NCI-H524 (cell line): ENCODE measurements around the gene TRMT112.

Experiments used
- DNase-seq, 2 experiments: peaks; one replicate each; lab custom pipeline; 2025; lab: John Stamatoyannopoulos, UW

TRMT112 gene

GRCh38 chr11:64351136-64351631, 33.8 kb upstream of the TRMT112 start:
- no peak for DNase-seq

- no peak for DNase-seq
Observed at GRCh38 chr11:64349404-64349803, 32.0 kb upstream of the TRMT112 start.

GRCh38 chr11:64349025-64349387, 31.6 kb upstream of the TRMT112 start:
- DNase-seq = no peak

- peak; percentile 77 to 80 for DNase-seq
Observed at GRCh38 chr11:64348383-64349024, 31.1 kb upstream of the TRMT112 start.

- DNase-seq = no peak
Observed at GRCh38 chr11:64347193-64347867, 30.0 kb upstream of the TRMT112 start.

- no peak for DNase-seq
Observed at GRCh38 chr11:64344787-64345186, 27.4 kb upstream of the TRMT112 start.

- no peak for DNase-seq
Observed at GRCh38 chr11:64343767-64344559, 26.6 kb upstream of the TRMT112 start.

- DNase-seq = no peak
Observed at GRCh38 chr11:64342869-64343745, 25.7 kb upstream of the TRMT112 start.

GRCh38 chr11:64341851-64342791, 24.8 kb upstream of the TRMT112 start:
- peak; percentile 84 to 92 for DNase-seq

- no peak for DNase-seq
Observed at GRCh38 chr11:64341429-64341828, 24.1 kb upstream of the TRMT112 start.

GRCh38 chr11:64340671-64341335, 23.4 kb upstream of the TRMT112 start:
- no peak for DNase-seq

GRCh38 chr11:64339754-64340408, 22.5 kb upstream of the TRMT112 start, which contains the start of gene CCDC88B:
Gene CCDC88B (plus strand): TSS chr11:64340204. CDS start chr11:64340267, 63 bp downstream.
- no peak for DNase-seq

GRCh38 chr11:64339286-64339685, 21.9 kb upstream of the TRMT112 start:
- no peak for DNase-seq

GRCh38 chr11:64338716-64339115, 21.4 kb upstream of the TRMT112 start:
- no peak for DNase-seq

GRCh38 chr11:64337538-64338249, 20.3 kb upstream of the TRMT112 start:
- no peak for DNase-seq

- peak; percentile 95 to 98 for DNase-seq
Observed at GRCh38 chr11:64334764-64335735, 17.7 kb upstream of the TRMT112 start.

GRCh38 chr11:64333556-64333955, 16.2 kb upstream of the TRMT112 start:
- no peak for DNase-seq
